Adrenal gland (tissue), 5 donors: ENCODE measurements around the gene PDPN.

Experiments
- CTCF ChIP-seq, 6 experiments: fragments of 450-650 bp in 4 of 6; fragments of 200-600 bp in 2 of 6; sonication (generic) in 1 of 6; IDR thresholded peaks; 1 replicate in 5 of 6; 2 replicates in 1 of 6; pipeline versions ENCODE4 v1.5.1 to v1.8.0; 2016 to 2021; ENCODE audit warnings: antibody characterized with exemption in 6 of 6, mild to moderate bottlenecking in 2 of 6, moderate library complexity in 1 of 6
- POLR2A ChIP-seq, 2 donors: fragments of 450-650 bp; IDR thresholded peaks; one replicate each; pipeline ENCODE4 v1.6.1; 2017; ENCODE audit warnings: antibody characterized with exemption in 2 of 2, mild to moderate bottlenecking in 2 of 2, moderate library complexity in 1 of 2
- donor health status: DM: no; HTN: no; CAD: no.

GRCh38 chr1:13661539-13661938 is 77.9 kb downstream of the PDPN start:
- TF ChIP-seq CTCF (IDR thresholded peaks at IDR 0.05), result no peak
- TF ChIP-seq POLR2A (IDR thresholded peaks at IDR 0.05), result no peak
